Measurements from ENCODE around the gene SCN8A.

SCN8A gene

GRCh38 chr12:51693569-51693968 lies 102.5 kb downstream of the SCN8A start:
- TF ChIP-seq CTCF (IDR thresholded peaks at IDR 0.05; ENCODE audit: low read depth, low read length, missing control alignments) = no peak
- no peak for DNase-seq (ENCODE audit: low read depth)
- in situ Hi-C loops (cut with HindIII; ENCODE audit: low sequenced_read_pairs) = no loop called here
- no peak overlapping the region for H3K4me3 ChIP-seq (ENCODE audit: low read depth, low read length)

- no peak overlapping the region for H3K4me3 ChIP-seq (ENCODE audit: low read depth, low read length)
- no peak for DNase-seq (ENCODE audit: low read depth)
- in situ Hi-C loops (cut with HindIII; ENCODE audit: low sequenced_read_pairs) = no loop called here
These were observed 103.1 kb downstream of the SCN8A start for GRCh38 chr12:51694146-51694545.

GRCh38 chr12:51695241-51696010 lies 104.4 kb downstream of the SCN8A start:
- in situ Hi-C loops (cut with HindIII; ENCODE audit: low sequenced_read_pairs) = no loop called here
- H3K4me3 ChIP-seq (ENCODE audit: low read depth, low read length) = no peak overlapping the region
- no peak for DNase-seq (ENCODE audit: low read depth)
- no peak for TF ChIP-seq CTCF (IDR thresholded peaks at IDR 0.05; ENCODE audit: low read depth, low read length, missing control alignments)

More at GRCh38 chr12:51694146-51694545, 103.1 kb downstream of the SCN8A start:
- no peak for TF ChIP-seq CTCF (IDR thresholded peaks at IDR 0.05; ENCODE audit: low read depth, low read length, missing control alignments)

DNA sequence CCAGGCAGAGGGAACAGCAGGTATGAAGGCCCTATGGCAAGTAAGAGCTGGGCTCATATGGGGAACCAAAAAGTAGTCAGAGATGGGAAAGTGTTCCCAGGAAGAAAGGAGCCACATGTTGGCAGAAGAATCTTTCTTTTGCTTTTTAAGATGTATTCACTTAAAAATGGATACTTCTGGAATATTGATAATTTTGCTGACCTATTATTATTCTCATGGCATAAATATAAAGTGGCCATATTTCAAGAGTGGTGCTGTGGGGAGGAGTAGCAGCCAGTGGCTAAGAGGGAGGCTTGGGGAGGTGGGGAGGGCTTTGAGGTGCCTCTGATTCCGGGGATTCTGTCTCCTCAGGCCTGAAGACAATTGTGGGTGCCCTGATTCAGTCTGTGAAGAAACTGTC lies 108.2 kb downstream of the SCN8A start:
- in situ Hi-C loops (cut with HindIII; ENCODE audit: low sequenced_read_pairs) = no loop called here
- DNase-seq (ENCODE audit: low read depth) = no peak
- H3K4me3 ChIP-seq (ENCODE audit: low read depth, low read length) = no peak overlapping the region
- TF ChIP-seq CTCF (IDR thresholded peaks at IDR 0.05; ENCODE audit: low read depth, low read length, missing control alignments) = no peak

- no peak for DNase-seq (ENCODE audit: low read depth)
- in situ Hi-C loops (cut with HindIII; ENCODE audit: low sequenced_read_pairs) = no loop called here
- TF ChIP-seq CTCF (IDR thresholded peaks at IDR 0.05; ENCODE audit: low read depth, low read length, missing control alignments) = no peak
- H3K4me3 ChIP-seq (ENCODE audit: low read depth, low read length) = no peak overlapping the region
These were observed 109.9 kb downstream of the SCN8A start for GRCh38 chr12:51700887-51701286.

- in situ Hi-C loops (cut with HindIII; ENCODE audit: low sequenced_read_pairs) = no loop called here
- no peak overlapping the region for H3K4me3 ChIP-seq (ENCODE audit: low read depth, low read length)
- TF ChIP-seq CTCF (IDR thresholded peaks at IDR 0.05; ENCODE audit: low read depth, low read length, missing control alignments) = no peak
- no peak for DNase-seq (ENCODE audit: low read depth)
These were observed 111.6 kb downstream of the SCN8A start for GRCh38 chr12:51702587-51702986.
